MM.1S (cell line): Measurements from ENCODE around the gene MORC4.

Experiments
- DNase-seq: peaks from one replicate; pipeline ENCODE4 v3.0.0-alpha.2; 2015
- H2AFZ ChIP-seq: fragments of 300-600 bp; sonication (generic); 2 replicates; pipeline ENCODE4 v1.6.0; 2016; ENCODE audit warnings: antibody characterized with exemption, low read length
- H3F3A ChIP-seq: fragments of 300-600 bp; sonication (generic); 2 replicates; pipeline ENCODE4 v1.6.1; 2016; ENCODE audit warnings: mild to moderate bottlenecking, antibody characterized with exemption, low read length, moderate library complexity, mixed read lengths; ENCODE audit not compliant: insufficient read depth
- H3K27ac ChIP-seq: fragments of 300-600 bp; sonication (generic); 2 replicates; pipeline ENCODE4 v1.5.1; 2016; ENCODE audit warnings: mild to moderate bottlenecking, low read length
- H3K27me3 ChIP-seq: fragments of 300-600 bp; sonication (generic); replicated peaks from 2 replicates; pipeline ENCODE4 v1.6.0; 2016; ENCODE audit warnings: low read length; ENCODE audit not compliant: insufficient read depth
- H3K36me3 ChIP-seq: fragments of 300-600 bp; sonication (generic); replicated peaks from 2 replicates; pipeline ENCODE4 v1.6.1; 2016; ENCODE audit warnings: mild to moderate bottlenecking, low read length, mixed read lengths; ENCODE audit not compliant: insufficient read depth
- H3K4me1 ChIP-seq: fragments of 300-600 bp; sonication (generic); 2 replicates; pipeline ENCODE4 v1.6.1; 2016; ENCODE audit warnings: low read length, mixed read lengths
- H3K4me2 ChIP-seq: fragments of 300-600 bp; sonication (generic); 2 replicates; pipeline ENCODE4 v1.6.0; 2016; ENCODE audit warnings: low read depth, low read length
- H3K4me3 ChIP-seq: fragments of 300-600 bp; sonication (generic); 2 replicates; pipeline ENCODE4 v1.5.1; 2016; ENCODE audit warnings: low read length, mixed read lengths
- H3K79me2 ChIP-seq: fragments of 300-600 bp; sonication (generic); 2 replicates; pipeline ENCODE4 v1.6.1; 2016; ENCODE audit warnings: mixed run types, low read length, mixed read lengths
- H3K9ac ChIP-seq: fragments of 300-600 bp; sonication (generic); 2 replicates; pipeline ENCODE4 v1.6.1; 2016; ENCODE audit warnings: low read length, mixed read lengths
- H3K9me2 ChIP-seq: fragments of 300-600 bp; sonication (generic); replicated peaks from 2 replicates; pipeline ENCODE4 v1.6.1; 2016; ENCODE audit warnings: mild to moderate bottlenecking, low read length, mixed read lengths; ENCODE audit not compliant: insufficient read depth
- H3K9me3 ChIP-seq: fragments of 300-600 bp; sonication (generic); replicated peaks from 2 replicates; pipeline ENCODE4 v1.6.1; 2016; ENCODE audit warnings: mild to moderate bottlenecking, low read length, mixed read lengths; ENCODE audit not compliant: insufficient read depth
- H4K20me1 ChIP-seq: fragments of 300-600 bp; sonication (generic); 2 replicates; pipeline ENCODE4 v1.6.1; 2016; ENCODE audit warnings: mild to moderate bottlenecking, low read length, moderate library complexity, mixed read lengths; ENCODE audit not compliant: insufficient read depth
- CTCF ChIP-seq: fragments of 300-600 bp; sonication (generic); IDR thresholded peaks from 2 replicates; pipeline ENCODE4 v1.5.1; 2016; ENCODE audit warnings: antibody characterized with exemption, low read length, mixed read lengths
- EZH2 ChIP-seq: fragments of 300-600 bp; sonication (generic); optimal IDR thresholded peaks from 2 replicates; pipeline ENCODE3; 2017; ENCODE audit warnings: low read depth, mild to moderate bottlenecking, antibody characterized with exemption, low read length, mixed read lengths
- EZH2phosphoT487 ChIP-seq: fragments of 300-600 bp; sonication (generic); IDR thresholded peaks from 2 replicates; pipeline ENCODE4 v1.6.1; 2018; ENCODE audit warnings: antibody characterized with exemption, low read length

The MORC4 gene

DNA sequence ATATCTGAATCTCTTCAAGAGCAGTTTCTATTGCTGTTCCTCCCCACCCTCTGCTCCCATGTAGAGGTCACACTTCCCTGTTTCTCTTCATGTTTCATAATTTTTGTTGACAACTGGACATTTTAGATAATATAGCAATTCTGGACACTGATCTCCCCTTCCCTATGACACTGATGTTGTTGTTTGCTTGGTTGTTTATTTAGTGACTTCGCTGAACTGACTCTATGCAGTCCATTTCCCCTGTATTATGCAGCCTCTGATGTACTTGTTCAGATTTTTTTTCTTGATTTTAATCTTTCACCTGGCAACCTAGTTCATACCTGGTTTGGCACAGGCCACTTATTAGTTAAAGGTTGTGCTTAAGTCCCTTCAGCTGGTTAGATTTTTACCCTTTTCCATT lies 50.6 kb downstream of the MORC4 start:
- no peaks in the 10 kb centered on the region for H4K20me1 ChIP-seq
- H3K4me3 ChIP-seq = no peak overlapping the region
- no peaks in the 10 kb centered on the region for H3K36me3 ChIP-seq
- H3K79me2 ChIP-seq = no peaks in the 10 kb centered on the region
- TF ChIP-seq EZH2phosphoT487 = no peak
- no peak for TF ChIP-seq CTCF
- TF ChIP-seq EZH2 = no peak
- H3F3A ChIP-seq = no peaks in the 10 kb centered on the region
- H3K9me3 ChIP-seq = no peaks in the 10 kb centered on the region
- DNase-seq = no peak
- no peaks in the 10 kb centered on the region for H3K27me3 ChIP-seq
- H3K4me2 ChIP-seq = no peak overlapping the region
- H3K9ac ChIP-seq = no peak overlapping the region
- H3K27ac ChIP-seq = no peak overlapping the region
- no peaks in the 10 kb centered on the region for H3K4me1 ChIP-seq
- H2AFZ ChIP-seq = no peak overlapping the region
- no peaks in the 10 kb centered on the region for H3K9me2 ChIP-seq

- Histone ChIP-seq H3K27me3 (no peaks in the 10 kb centered on the region), H3K79me2 (no peaks in the 10 kb centered on the region), H3K27ac (no peak overlapping the region), H3K9me3 (no peaks in the 10 kb centered on the region), H3K4me2 (no peak overlapping the region), H3K9ac (no peak overlapping the region), H3K9me2 (no peaks in the 10 kb centered on the region), H3K4me1 (no peaks in the 10 kb centered on the region), H3K4me3 (no peak overlapping the region), H3F3A (no peaks in the 10 kb centered on the region), H2AFZ (no peak overlapping the region), H4K20me1 (no peaks in the 10 kb centered on the region), H3K36me3 (no peaks in the 10 kb centered on the region)
- no peak for DNase-seq
- no peak for TF ChIP-seq CTCF
- TF ChIP-seq EZH2 = no peak
- no peak for TF ChIP-seq EZH2phosphoT487
These were observed 51.4 kb downstream of the MORC4 start for GRCh38 chrX:106948641-106949040.

DNA sequence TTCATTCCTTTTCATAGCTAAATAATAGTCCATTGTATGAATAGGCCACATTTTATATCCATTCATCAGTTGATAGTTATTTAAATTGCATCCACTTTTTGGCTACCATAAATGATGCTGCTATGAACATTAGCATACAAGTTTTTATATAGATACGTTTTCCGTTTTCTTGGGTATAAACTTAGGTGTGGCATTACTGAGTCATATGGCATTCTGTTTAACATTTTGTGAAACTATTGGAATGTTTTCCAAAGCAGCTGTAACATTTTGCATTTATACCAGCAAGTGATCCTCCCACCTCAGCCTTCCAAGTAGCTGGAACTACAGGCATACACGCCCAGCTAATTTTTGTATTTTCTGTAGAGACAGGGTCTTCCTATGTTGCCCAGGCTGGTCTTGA lies 53.5 kb downstream of the MORC4 start:
- Histone ChIP-seq H3F3A (no peaks in the 10 kb centered on the region), H4K20me1 (no peaks in the 10 kb centered on the region), H3K27ac (no peak overlapping the region), H3K4me1 (no peaks in the 10 kb centered on the region), H3K36me3 (no peaks in the 10 kb centered on the region), H3K9me3 (no peaks in the 10 kb centered on the region), H3K4me3 (no peak overlapping the region), H3K4me2 (no peak overlapping the region), H3K27me3 (no peaks in the 10 kb centered on the region), H3K79me2 (no peaks in the 10 kb centered on the region), H3K9ac (no peak overlapping the region), H3K9me2 (no peaks in the 10 kb centered on the region), H2AFZ (no peak overlapping the region)
- no peak for TF ChIP-seq CTCF
- TF ChIP-seq EZH2phosphoT487 = no peak
- no peak for TF ChIP-seq EZH2
- no peak for DNase-seq

- Histone ChIP-seq H3K79me2 (no peaks in the 10 kb centered on the region), H3F3A (no peaks in the 10 kb centered on the region), H2AFZ (no peak overlapping the region), H3K4me1 (no peaks in the 10 kb centered on the region), H4K20me1 (no peaks in the 10 kb centered on the region), H3K4me2 (no peak overlapping the region), H3K36me3 (no peaks in the 10 kb centered on the region), H3K4me3 (no peak overlapping the region), H3K27ac (no peak overlapping the region), H3K9ac (no peak overlapping the region), H3K9me2 (no peaks in the 10 kb centered on the region), H3K27me3 (no peaks in the 10 kb centered on the region), H3K9me3 (no peaks in the 10 kb centered on the region)
- no peak for DNase-seq
- TF ChIP-seq CTCF = no peak
- no peak for TF ChIP-seq EZH2phosphoT487
- no peak for TF ChIP-seq EZH2
These were observed 59.9 kb downstream of the MORC4 start for GRCh38 chrX:106940068-106940467.
